ENCODE measurements around the gene FAM168A. TPM values are rescaled to one million over a fixed set of nuclear protein-coding genes. Genes with fewer than 3 reads are reported as not detected.

Gene FAM168A
- polyA plus RNA-seq, 2 of the 4 experiments (the other 2 are of a cell fraction) = 15.3 to 19.2 TPM

GRCh38 chr11:73579641-73580434 lies 18.1 kb downstream of the FAM168A start:
- no peak for FAIRE-seq
- H3K4me3 ChIP-seq = no peak overlapping the region
- H3K27ac ChIP-seq = no peak overlapping the region
- ChIA-PET CTCF (no interaction called here), POLR2A (no interaction called here)
- H3K4me1 ChIP-seq = no peaks in the 10 kb centered on the region
- H3K9me3 ChIP-seq = no peaks in the 10 kb centered on the region
- ATAC-seq = no peak
- H3K4me2 ChIP-seq = no peak overlapping the region
- TF ChIP-seq MAX (IDR thresholded peaks at IDR 0.05) (no peak), POLR2AphosphoS2 (conservative IDR thresholded peaks at IDR 0.05; ENCODE audit: low read length) (no peak)
- WGBS (ENCODE audit: missing lambda C conversion rate) = 94% methylated on average over 8 of the region's 8 CpGs
- no peak for DNase-seq (ENCODE audit: low read depth in 1 of 2, low spot score in 1 of 2)

- CTCF ChIA-PET = interaction anchor here (1.2 to 1.6 kb wide), 3 partner anchors 10 to 100 kb away, joined by 3 to 4 read pairs (median 4); no protein-coding TSS in a partner anchor
- Histone ChIP-seq H3K4me3 (no peak overlapping the region), H3K4me2 (no peak overlapping the region), H3K9me3 (no peaks in the 10 kb centered on the region), H3K4me1 (no peaks in the 10 kb centered on the region), H3K27ac (no peak overlapping the region)
- ATAC-seq (no peak), FAIRE-seq (no peak), DNase-seq (ENCODE audit: low read depth in 1 of 2, low spot score in 1 of 2) (no peak)
- TF ChIP-seq ZNF302 (CRISPR knock-in tag; IDR thresholded peaks at IDR 0.05) (no peak), REST (IDR thresholded peaks at IDR 0.05) (no peak), NR3C1 (IDR thresholded peaks at IDR 0.05) (no peak), HEYL (CRISPR knock-in tag; IDR thresholded peaks at IDR 0.05) (no peak), PHF8 (IDR thresholded peaks at IDR 0.05; ENCODE audit: borderline replicate concordance, low read depth) (no peak), JUN (IDR thresholded peaks at IDR 0.05) (no peak), FOSL2 (IDR thresholded peaks at IDR 0.05) (no peak), FOSL2 (CRISPR knock-in tag; IDR thresholded peaks at IDR 0.05) (no peak), MAZ (IDR thresholded peaks at IDR 0.05; ENCODE audit: borderline replicate concordance, low read depth, low read length) (no peak), RAD21 (conservative IDR thresholded peaks at IDR 0.05 in 1 of 2, IDR thresholded peaks at IDR 0.05 in 1 of 2) (no peak), ZC3H11A (IDR thresholded peaks at IDR 0.05) (no peak), ZSCAN20 (CRISPR knock-in tag; IDR thresholded peaks at IDR 0.05) (no peak), BCL3 (IDR thresholded peaks at IDR 0.05) (no peak), NFE2L2 (conservative IDR thresholded peaks at IDR 0.05; ENCODE audit: low read length) (no peak)
- 84% methylated on average over 2 of the region's 2 CpGs for WGBS (ENCODE audit: missing lambda C conversion rate)
- POLR2A ChIA-PET = no interaction called here
These were observed 19.2 kb downstream of the FAM168A start for GRCh38 chr11:73578592-73579185.

- FAIRE-seq = no peak
- Histone ChIP-seq H3K4me2 (no peak overlapping the region), H3K27ac (no peak overlapping the region), H3K4me1 (no peaks in the 10 kb centered on the region), H3K4me3 (no peak overlapping the region), H3K9me3 (no peaks in the 10 kb centered on the region)
- 52% methylated on average over 1 of the region's 1 CpG for WGBS (ENCODE audit: missing lambda C conversion rate)
- no peak for ATAC-seq
- no peak for DNase-seq (ENCODE audit: low read depth in 1 of 2, low spot score in 1 of 2)
- TF ChIP-seq POLR2A (IDR thresholded peaks at IDR 0.05; ENCODE audit: low read length) (no peak), HES2 (IDR thresholded peaks at IDR 0.05) (no peak), BCL3 (IDR thresholded peaks at IDR 0.05) (no peak), NR3C1 (IDR thresholded peaks at IDR 0.05) (no peak), CEBPB (IDR thresholded peaks at IDR 0.05) (no peak)
- POLR2A ChIA-PET = no interaction called here
- CTCF ChIA-PET = interaction anchor here (1.0 to 2.0 kb wide), 5 partner anchors 9 to 354 kb away, joined by 3 to 4 read pairs (median 3); no protein-coding TSS in a partner anchor
These were observed 20.4 kb downstream of the FAM168A start for GRCh38 chr11:73577496-73577917.

Data from A549 (cell line).